Pancreas (tissue), 10 donors: ENCODE results near the gene CDKN2A. TPM values are rescaled to one million over a fixed set of nuclear protein-coding genes. Genes with fewer than 3 reads are reported as not detected.
A peak's percentile ranks its signal among the peaks of the same experiment; 100 is the strongest.

Experiments used
- ATAC-seq, 4 donors: fragments of 200-7000 bp; cut with Tn5 transposase; one replicate each; pipeline versions ENCODE4 v1.8.0 to v1.9.1; 2020; ENCODE audit warnings: mild to moderate bottlenecking in 4 of 4, moderate library complexity in 4 of 4
- DNase-seq, 6 donors: peaks; one replicate each; pipeline ENCODE4 v3.0.0-alpha.2; 2020
- FAIRE-seq: peaks from 2 replicates; lab custom pipeline; 2012; peaks lifted over from hg19 to GRCh38; lab: Jason Lieb, UNC
- H3K27ac ChIP-seq, 4 donors: fragments of 200-600 bp; sonication (generic); 1 replicate in 3 of 4; 2 replicates in 1 of 4; pipeline versions ENCODE4 v1.5.0 to v1.8.0; 2020
- H3K27me3 ChIP-seq, 4 donors: fragments of 200-600 bp; one replicate each; pipeline ENCODE4 v1.8.0; 2021
- H3K36me3 ChIP-seq, 3 donors: fragments of 200-600 bp; sonication (generic) in 1 of 3; one replicate each; pipeline versions ENCODE4 v1.5.0 to v1.8.0; 2020 to 2021
- H3K4me1 ChIP-seq, 3 donors: fragments of 200-600 bp; one replicate each; pipeline ENCODE4 v1.8.0; 2021
- H3K4me3 ChIP-seq, 4 donors: fragments of 200-600 bp; sonication (generic) in 2 of 4; one replicate each; pipeline versions ENCODE4 v1.5.0 to v1.8.0; 2020 to 2021
- H3K9me3 ChIP-seq, 4 donors: fragments of 200-600 bp; one replicate each; pipeline ENCODE4 v1.8.0; 2021
- CTCF ChIP-seq, 4 donors: fragments of 200-600 bp; sonication (generic) in 3 of 4; IDR thresholded peaks; one replicate each; pipeline versions ENCODE4 v1.5.0 to v1.8.0; 2021; ENCODE audit warnings: antibody characterized with exemption in 4 of 4
- WGBS, 2 donors: extraction: QIAGEN DNeasy Blood & Tissue Kit; methylation state at CpG; one replicate each; pipeline ENCODE4 v1.1.7; 2013; 5-methylcytosine and 5-hydroxymethylcytosine counted together
- intact Hi-C, 3 donors: fragments of 100-400 bp; cut with DNase I; formaldehyde crosslinking; loops; one replicate each; pipeline versions ENCODE4 v1.11.1 to v1.14.2; 2022
- polyA plus RNA-seq, 2 donors: library from polyadenylated mRNA; stranded (reverse); fragments of 200-250 nt; gene quantifications; one replicate each; pipeline ENCODE4 v1.2.3, GENCODE V29; 2013
- total RNA-seq, 6 donors: library from RNA; stranded (reverse); fragmentation: NEBNext Ultra II Directional in 4 of 6; extraction: Animal tissue kit (Norgen Biotek cat#: 25700) in 4 of 6; gene quantifications; one replicate each; pipeline versions ENCODE4 v1.2.1 to v1.2.4, GENCODE V29; 2021 to 2023
- donor health status: healthy with polysubstance abuse.
- donor health status: DM: no; HTN: no; CAD: no; lungs with moderate emphysema.
- donor health status: DM: no; HTN: no; CAD: no.
- donor health status: control.
- donor health status: control.
- donor health status: Bipolar disorder and iron deficiency.
- donor health status: DM: yes; HTN: yes; CAD: no.
- donor health status: DM: no; HTN: no; CAD: no.
- donor health status: DM: no; HTN: no; CAD: no.
- donor health status: DM: yes; HTN: yes; CAD: no.

Gene CDKN2A
- total and polyA plus RNA-seq, 8 donors = 0.31 to 5.7 (median 2.2) TPM

GRCh38 chr9:21931428-21931827 lies 62.8 kb downstream of the CDKN2A start:
- WGBS, 2 donors = 59 to 68% methylated on average over 1 of the region's 1 CpG
- no peaks in the 10 kb centered on the region for H3K9me3 ChIP-seq
- no peak for FAIRE-seq
- no peak overlapping the region for H3K4me3 ChIP-seq
- H3K4me1 ChIP-seq = no peaks in the 10 kb centered on the region
- intact Hi-C loops = no loop called here
- H3K36me3 ChIP-seq = no peaks in the 10 kb centered on the region
- H3K27me3 ChIP-seq = no peaks in the 10 kb centered on the region
- H3K27ac ChIP-seq = no peak overlapping the region
- no peak for ATAC-seq
- no peak for TF ChIP-seq CTCF (IDR thresholded peaks at IDR 0.05)
- no peak for DNase-seq

GRCh38 chr9:21927752-21928151 lies 66.4 kb downstream of the CDKN2A start:
- Histone ChIP-seq H3K27me3 (no peaks in the 10 kb centered on the region), H3K9me3 (no peaks in the 10 kb centered on the region), H3K27ac (no peak overlapping the region), H3K4me1 (no peaks in the 10 kb centered on the region), H3K36me3 (no peaks in the 10 kb centered on the region), H3K4me3 (no peak overlapping the region)
- no peak for TF ChIP-seq CTCF (IDR thresholded peaks at IDR 0.05)
- FAIRE-seq (no peak), DNase-seq (no peak), ATAC-seq (no peak)
- intact Hi-C loops = no loop called here

GRCh38 chr9:21923694-21924093 lies 70.5 kb downstream of the CDKN2A start:
- WGBS, 2 donors = 95% methylated on average over 1 of the region's 1 CpG
- TF ChIP-seq CTCF (IDR thresholded peaks at IDR 0.05) = no peak
- no peak for FAIRE-seq

GRCh38 chr9:21919377-21920362 lies 74.5 kb downstream of the CDKN2A start:
- FAIRE-seq = no peak
- intact Hi-C loops = no loop called here
- WGBS, 2 donors = 32 to 33% methylated on average over 4 of the region's 4 CpGs

More at GRCh38 chr9:21923694-21924093, 70.5 kb downstream of the CDKN2A start:
- intact Hi-C loops = no loop called here
- Histone ChIP-seq H3K4me3 (no peak overlapping the region), H3K27ac (no peak overlapping the region), H3K27me3 (no peaks in the 10 kb centered on the region), H3K4me1 (no peaks in the 10 kb centered on the region), H3K9me3 (no peaks in the 10 kb centered on the region), H3K36me3 (no peaks in the 10 kb centered on the region)
- DNase-seq = no peak
- ATAC-seq = no peak

More at GRCh38 chr9:21919377-21920362, 74.5 kb downstream of the CDKN2A start:
- no peaks in the 10 kb centered on the region for H3K4me1 ChIP-seq
- DNase-seq (no peak), ATAC-seq (peak in 2 of 4 donors; percentile 48 to 67)
- TF ChIP-seq CTCF (IDR thresholded peaks at IDR 0.05) = no peak
- no peaks in the 10 kb centered on the region for H3K27me3 ChIP-seq
- H3K36me3 ChIP-seq = no peaks in the 10 kb centered on the region
- H3K27ac ChIP-seq = no peak overlapping the region
- no peak overlapping the region for H3K4me3 ChIP-seq
- no peaks in the 10 kb centered on the region for H3K9me3 ChIP-seq

Other genes with a start within 250 kb of the CDKN2A start
- 10 to 100 TPM; 13.3 to 26.7 (median 18.6) TPM for gene MTAP, start 191.8 kb downstream of the CDKN2A start, total RNA-seq
- gene MTAP, start 191.8 kb downstream of the CDKN2A start, polyA plus RNA-seq = 1 to 10 TPM; 4.7 to 6.5 TPM
- under 1 TPM in 4 of 6 donors, not detected in 2; 0.24 to 0.66 (median 0.44) TPM for gene CDKN2B-AS1, start 399 bp upstream of the CDKN2A start, total RNA-seq
- gene CDKN2B-AS1, start 399 bp upstream of the CDKN2A start, polyA plus RNA-seq = under 1 TPM in 1 of 2 donors, not detected in 1; 0.92 TPM
- gene CDKN2B, start 14.9 kb upstream of the CDKN2A start, total RNA-seq = 10 to 100 TPM in 1 of 6 donors, 1 to 10 TPM in 4, under 1 TPM in 1; 0.59 to 13.9 (median 2.4) TPM
- 1 to 10 TPM; 1.3 to 2.2 TPM for gene CDKN2B, start 14.9 kb upstream of the CDKN2A start, polyA plus RNA-seq